ENCODE measurements around the gene CDC42BPB.
"Not testable (repeated sequence)": the region's sequence is repeated elsewhere in the genome, so short reads cannot be mapped to it uniquely, and the experiment has no call there.

Gene CDC42BPB

DNA sequence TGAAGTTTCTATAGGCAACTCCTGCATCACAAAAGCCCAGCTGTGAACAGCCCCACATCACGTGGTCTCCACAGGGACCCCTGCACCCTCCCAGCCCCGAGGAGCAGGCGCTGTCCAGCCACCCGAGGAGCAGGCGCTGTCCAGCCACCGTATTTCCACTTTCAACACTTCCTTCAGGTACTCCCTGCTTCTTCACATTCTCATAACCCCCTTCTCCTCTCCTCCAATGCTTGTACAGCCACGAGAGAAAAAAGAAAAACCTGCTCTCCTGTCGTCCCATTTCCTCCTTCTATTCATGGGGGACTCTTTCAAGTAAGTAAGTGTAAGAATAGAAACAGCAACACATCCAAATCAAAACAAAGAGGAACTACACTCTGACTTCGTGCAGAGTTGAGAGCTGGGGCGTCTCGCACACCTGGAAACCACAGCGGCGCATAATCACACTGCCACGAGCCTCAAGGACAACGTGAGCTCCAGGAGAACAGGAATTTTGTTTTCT is 11.9 kb downstream of the CDC42BPB start:
- DNase-seq = no peak

DNA sequence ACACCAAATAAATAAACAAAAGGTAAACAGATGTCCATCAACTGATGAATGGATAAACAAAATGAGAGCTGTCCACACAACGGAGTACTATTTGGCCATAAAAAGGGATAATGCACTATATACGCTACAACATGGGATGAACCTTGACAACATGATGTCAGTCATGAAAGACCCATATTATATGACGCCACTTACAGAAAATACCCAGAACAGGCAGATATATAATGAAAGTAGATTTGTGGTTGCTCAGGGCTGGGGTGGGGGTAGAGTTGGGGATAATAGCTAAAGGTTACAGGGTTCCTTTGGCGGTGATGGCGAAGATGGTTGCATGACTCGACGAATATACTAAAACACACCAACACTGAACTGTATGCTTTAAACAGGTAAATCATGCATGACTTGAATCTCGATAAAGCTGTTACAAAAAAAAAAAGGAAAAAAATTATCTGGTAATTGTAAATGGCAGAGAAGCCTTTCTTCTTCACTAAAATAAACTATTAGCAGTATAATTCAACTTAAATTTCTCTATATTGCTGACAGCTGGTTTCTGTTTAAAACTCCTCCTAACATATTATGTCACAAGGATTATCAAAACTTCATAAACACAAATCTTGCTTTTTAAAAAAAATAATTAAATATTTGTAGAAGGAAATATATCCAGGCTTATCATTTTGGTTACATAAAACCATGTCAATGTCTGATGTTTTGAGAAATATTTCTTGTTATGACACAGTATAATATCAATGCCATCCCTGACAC is 13.9 kb downstream of the CDC42BPB start:
- no peak for DNase-seq

DNA sequence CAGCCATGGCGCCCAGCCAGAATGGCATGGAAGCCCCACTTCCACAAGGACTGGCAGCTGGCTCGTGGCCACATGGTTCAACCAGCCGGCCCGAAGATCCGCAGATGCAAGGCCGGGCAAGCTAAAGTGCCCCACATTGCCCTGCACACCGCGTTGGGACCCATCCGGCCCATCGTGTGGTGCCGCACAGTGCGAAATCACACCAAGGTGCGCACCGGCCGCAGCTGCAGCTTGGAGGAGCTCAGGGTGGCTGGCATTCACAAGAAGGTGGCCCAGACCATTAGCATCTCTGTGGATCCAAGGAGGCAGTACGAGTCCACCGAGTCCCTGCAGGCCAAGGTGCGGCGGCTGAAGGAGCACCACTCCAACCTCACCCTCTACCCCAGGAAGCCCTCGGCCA is 15.9 kb downstream of the CDC42BPB start:
- no peak for DNase-seq

DNA sequence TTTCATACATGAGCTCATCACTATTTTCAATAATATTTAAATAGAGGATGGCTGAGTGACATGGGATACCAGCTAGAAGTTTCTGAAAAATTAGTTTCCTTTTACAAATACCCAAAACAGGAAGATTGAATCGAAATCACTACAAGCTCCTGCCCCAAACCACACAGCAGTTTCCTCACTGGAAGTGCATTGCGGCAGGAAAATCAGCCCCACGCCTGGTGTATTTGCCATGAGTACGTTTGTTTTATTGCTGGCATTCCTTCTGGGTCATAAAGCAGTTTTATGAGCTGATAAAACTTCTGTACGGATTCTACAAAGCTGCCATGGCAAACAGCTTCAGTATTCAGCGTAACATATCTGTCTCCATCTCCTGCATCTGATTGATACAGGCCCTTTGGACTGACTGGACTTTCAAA is 23.7 kb downstream of the CDC42BPB start:
- DNase-seq = no peak

DNA sequence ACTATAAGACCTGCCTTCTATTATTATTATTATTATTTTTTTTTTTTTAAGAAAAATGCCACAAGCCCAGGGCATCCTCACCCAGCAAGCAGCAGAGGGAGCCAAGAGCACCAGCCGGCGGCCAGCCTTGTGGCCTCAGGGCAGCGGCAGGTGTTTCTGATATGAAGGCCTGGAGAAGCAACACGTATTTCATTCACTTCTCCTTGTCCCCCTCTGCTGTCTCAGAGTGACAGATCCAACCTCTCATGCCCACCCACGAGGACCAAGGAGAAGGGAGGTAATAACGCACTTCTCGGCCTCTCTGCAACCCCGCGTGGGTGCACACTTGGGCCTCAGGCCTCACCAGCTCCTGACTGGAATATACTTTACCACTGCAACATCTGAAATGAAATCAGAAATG is 25.4 kb downstream of the CDC42BPB start:
- DNase-seq = no peak

DNA sequence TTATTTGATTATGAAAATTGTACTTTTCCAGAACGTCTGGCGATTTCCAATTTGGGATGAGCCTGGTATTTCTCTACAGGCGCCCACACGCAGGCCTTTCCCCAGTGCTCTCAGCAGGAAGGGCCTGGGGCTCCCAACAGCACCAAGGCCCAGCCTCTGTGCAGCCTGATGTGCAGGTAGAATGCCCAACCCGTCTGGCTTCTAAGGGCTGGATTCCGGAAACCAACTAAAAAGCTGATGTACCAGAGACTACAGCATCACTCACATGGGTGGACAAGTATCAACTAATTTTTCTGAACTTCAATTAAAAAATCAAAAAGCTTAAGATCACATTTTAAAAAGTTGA is 25.8 kb downstream of the CDC42BPB start:
- DNase-seq = no peak

DNA sequence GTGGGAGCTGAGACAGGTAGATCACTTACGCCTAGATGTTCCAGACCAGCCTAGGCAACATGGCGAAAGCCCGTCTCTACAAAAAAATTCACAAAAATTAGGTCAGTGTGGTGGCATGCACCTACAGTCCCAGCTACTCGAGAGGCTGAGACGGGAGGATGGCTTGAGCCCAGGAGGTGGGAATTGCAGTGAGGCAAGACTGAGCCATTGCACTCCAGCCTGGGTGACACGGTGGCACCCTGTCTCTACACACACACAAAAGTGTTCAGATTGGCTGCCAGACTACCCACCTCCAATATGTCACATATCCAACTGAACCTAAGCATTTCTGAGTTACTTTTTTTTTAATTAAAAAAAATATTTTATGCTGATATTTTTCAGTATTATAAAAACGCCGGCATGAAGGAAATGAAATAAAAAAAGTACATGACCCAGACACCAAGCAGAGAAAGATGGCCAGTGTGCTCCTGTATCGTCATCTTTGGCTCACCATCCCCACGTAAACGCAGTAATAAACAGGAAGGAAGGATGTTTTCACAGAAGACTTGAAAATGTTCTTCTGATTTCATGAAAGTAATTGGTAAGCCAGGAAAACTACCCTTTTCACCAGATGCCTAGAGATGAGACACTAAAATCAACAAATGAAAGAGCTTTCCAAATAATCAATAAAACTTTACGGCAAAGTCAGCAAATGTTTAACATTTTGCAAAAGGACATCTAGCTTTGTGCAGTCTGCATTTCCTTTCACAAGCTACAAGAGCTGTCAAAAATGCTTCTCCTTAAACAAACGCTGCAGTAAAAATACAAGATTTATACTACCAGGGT is 26.4 kb downstream of the CDC42BPB start:
- DNase-seq = no peak

DNA sequence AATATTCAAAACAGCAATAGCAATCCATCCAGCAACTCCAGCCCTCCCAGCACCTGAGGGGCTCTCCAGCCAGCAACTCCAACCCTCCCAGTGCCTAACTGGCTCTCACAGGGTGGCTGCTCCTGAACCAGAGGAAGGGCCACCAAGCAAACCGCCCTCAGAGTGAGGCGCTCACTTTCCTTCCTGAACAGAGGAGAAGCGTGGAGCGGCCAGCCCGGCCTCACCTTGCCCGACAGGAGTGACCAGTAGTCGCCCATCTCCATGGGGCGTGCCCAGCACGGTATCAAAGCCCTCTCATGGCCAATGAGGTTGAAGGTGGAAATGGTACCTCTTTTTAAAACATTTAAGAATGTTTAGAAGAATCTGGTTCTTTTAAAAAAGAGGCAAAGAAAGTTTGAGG is 27.4 kb downstream of the CDC42BPB start:
- DNase-seq = no peak

DNA sequence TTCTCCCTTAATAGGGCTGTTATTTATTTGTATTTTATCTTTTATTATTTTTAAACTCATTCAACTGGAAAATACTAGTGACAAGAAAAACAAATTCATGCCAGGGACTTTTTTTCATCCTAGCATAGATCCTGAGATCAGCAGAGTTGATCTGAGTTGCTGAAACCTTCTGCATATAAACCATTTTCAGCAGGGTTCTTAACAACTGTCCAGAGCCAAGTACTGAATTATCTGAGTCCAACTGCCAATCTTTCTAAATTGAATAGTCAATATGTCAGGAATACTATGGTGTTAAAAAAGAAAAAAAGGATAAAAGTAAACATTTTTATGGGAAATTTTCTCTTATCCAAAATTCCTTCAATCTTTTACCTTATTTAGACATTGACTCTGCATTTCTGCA is 28.6 kb downstream of the CDC42BPB start:
- DNase-seq = no peak

DNA sequence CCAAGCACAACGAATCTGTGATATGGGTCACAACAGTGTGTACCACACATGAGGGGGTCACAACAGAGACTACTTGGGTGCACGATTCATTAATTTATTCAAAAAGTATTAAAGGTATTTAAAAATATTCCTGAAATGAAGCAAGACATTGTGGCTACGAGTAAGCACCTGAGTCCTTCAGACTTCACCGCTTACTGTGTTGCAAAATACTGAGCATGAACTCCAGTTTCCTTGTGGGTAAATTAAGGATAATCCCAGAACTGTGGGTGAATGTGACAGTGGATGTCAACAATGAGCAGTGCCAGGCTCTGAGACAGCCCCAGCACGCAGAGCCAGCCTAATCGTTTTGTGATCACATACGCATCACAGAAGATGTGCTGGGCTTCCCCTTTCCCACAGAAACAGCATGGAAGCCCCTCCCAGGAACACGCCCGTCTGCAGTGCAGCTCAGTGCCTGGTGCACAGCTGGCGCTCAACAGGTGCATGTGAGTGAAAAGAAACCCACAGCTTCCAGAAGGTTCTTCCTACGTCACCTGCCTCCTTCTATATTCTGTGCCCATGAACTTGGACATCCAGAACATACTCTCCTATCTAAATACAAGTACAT is 29.1 kb downstream of the CDC42BPB start:
- no peak for DNase-seq

DNA sequence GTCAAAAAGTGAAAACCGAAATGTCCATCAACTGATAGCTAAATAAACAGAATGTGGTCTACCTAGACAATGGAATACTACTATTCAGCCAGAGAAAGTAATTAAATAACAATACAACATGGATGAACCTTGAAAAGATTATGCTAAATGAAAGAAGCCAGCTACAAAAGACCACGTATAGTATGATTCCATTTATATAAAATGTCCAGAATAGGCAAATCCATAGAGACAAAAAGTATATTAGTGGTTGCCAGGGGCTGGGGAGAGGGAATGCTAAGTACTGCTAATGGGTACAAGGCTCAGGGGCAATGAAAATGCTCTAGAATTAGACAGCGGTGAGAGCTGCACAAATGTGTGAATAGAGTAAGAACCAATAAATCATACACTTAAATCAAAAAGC is 29.9 kb downstream of the CDC42BPB start:
- DNase-seq = no peak

DNA sequence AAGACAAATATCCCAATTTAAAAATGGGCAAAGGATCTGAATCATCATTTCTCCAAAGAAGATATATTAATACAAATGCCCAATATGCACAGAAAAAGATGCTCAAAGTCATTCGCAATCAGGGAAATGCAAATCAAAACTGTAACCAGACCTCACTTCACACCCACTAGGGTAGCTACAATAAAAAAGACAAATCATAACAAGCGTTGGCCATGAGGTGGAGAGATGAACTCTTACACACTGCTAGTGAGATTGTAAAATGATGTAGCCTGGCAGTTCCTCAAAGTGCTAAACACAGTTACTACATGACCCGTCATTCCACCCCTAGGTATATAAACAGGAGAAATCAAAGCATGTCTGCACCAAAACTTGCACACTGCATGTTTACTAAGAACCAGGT is 30.4 kb downstream of the CDC42BPB start:
- no peak for DNase-seq

DNA sequence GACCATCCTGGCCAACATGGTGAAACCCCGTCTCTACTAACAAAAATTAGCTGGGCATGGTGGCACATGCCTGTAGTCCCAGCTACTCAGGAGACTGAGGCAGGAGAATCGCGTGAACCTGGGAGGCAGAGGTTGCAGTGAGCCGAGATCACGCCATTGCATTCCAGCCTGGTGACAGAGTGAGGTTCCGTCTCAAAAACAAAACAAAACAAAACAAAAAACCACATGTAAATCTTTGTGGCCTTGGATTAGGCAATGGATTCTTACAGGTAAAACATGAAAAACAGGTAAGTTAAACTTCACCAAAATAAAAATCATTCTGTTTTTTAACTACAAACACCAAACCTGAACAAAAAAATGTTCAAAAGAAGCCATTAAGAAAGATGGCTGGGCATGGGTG is 31.2 kb downstream of the CDC42BPB start:
- not testable (repeated sequence) for DNase-seq

DNA sequence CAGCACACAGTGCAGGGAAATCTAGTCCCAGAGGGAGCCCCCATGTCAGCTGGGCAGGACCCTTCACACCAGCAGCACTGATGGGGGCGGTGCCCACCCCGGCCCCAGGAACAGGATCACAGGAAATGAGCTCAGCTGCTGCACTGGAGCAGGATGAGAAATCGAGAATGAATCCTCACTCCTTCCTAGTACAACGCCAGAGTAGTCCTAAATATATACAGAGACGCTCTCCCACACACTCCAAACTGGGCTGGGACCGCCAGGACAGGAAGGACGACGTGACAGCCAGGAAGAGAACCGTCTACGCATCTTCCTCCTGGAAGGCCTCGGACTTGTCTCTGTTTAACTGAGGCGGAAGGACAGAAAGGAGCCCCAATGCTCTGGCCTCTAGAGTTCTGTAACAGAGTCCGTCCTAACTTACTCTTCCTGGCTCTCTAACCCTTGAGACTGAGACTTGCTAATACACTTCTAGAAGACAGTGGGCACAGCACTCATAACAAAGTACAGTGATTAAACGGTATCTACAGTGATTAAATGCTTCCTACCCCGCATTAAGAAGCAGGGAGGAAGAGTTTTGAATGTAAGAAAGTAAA is 33.4 kb downstream of the CDC42BPB start:
- no peak for DNase-seq

DNA sequence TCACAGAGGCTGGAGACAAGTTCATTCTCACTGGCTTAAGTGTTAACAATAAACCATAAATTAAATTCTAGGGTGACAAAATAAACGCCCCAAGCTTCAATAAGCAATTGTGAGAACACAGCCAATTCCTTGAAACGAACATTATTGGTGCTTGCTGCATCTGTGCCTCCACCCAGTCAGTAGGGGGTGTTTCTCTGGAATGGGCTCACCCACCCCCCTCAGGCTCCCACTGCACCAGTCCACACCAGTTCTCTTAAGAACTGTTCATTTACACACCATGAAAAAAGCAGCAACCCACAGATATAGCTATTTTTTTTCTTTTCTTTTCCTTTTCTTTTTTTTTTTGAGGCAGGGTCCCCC is 34.7 kb downstream of the CDC42BPB start:
- DNase-seq = no peak

DNA sequence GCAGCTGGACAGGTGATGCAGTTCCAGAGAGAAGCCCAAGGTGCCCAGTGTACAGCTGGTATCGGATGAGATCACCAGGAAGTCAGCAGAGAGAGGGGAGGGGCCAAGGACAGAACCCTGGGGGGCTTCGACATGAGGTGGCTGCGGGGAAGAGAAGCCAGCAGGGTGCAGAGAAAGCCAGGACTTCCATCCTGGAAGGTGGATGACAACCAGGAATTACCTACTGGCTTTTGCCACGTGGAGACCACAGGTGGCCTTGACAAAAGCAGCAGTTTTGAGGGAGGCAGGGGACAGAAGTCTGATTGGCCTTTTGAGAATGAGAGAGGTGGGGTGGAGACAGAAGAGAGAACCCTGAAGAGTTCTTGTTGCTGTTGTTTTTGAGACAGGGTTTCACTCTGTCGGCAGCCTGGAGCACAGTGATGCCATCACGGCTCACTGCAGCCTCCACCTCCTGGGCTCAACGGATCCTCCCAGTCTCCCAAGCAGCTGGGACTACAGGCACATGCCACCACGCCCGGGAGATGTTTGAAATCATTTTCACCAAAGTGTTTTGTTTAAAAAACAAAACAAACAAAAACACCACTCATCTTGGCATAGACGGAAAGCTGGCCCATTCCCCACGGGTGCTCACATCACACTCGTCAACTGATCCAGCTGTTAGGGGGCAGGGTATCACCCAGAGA is 35.2 kb downstream of the CDC42BPB start:
- peak; percentile 88 for DNase-seq

DNA sequence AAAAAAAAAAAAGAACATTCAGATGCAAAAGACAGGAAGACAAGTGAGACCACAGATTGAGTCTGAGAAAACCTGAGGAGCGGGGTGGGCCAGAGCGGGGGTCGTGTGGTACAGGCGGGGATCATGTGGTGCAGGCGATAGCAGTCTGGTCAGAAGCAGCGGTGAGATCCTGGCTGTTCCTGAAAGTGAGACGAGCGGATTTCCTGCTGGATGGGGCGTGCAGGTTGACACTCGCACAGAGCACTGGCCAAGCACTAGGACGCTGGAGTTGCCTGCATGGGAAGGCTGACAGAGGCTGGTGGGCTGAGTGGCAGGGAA is 35.7 kb downstream of the CDC42BPB start:
- DNase-seq = no peak

DNA sequence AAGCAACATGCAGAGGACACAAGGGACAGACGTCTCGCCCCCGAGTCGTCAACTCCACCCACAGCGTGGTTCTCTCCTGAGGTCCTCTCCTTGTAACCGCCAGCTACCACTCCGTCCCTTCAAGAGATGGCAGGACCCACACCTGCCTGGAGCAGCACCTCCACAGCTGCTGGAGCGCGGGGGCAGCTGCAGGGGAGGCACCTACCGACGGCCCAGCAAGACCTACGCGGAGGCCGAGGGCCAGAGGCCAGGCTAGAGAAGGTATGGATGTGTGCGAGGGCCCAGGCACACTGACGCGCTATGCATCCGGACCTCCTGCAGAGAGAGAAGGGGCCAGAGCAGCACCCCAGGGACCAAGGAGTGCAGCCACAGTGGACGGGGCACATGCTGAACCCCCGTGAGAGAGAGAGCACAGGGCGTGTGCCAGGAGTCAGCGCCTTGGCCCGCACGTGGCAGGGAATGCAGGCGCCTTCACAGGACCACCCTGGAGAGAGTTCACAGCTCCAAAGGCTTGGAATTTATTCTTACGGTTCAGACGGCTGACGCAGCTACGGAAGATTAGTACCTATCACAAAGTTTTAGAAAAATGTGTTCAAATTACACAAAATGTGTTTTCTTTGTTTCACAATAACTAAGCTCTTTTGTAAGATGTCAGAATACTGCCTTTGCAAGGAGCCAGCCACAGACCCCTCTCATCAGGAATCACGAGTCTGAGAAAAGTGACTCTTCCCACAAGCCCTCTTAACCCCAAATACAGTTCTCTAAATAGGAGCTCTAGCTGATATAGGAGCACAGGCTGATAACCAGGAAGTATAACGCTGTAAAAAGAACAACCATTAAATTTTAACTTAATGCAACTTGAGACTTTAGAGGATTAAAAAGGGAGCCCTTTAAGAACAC is 36.8 kb downstream of the CDC42BPB start:
- DNase-seq = no peak

DNA sequence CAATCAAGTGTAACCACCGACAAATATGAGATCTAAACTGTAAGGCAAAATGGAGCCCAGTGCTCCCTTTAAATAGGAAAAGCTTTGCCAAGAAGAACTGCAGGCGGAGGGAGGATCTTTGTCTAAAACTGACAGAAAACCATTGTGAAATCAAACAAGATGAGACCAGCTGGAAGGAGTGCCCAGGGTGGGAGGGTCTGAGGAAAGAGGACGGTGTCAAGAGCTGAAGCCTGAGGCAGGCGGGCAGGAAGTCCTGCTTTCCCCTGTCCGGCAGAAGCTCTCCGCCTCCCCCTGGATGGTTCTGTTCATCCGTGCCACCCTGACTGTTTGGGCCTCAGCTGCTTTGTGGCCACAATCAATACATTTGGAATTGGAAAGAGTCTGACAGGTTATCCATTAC is 37.5 kb downstream of the CDC42BPB start:
- DNase-seq = no peak

DNA sequence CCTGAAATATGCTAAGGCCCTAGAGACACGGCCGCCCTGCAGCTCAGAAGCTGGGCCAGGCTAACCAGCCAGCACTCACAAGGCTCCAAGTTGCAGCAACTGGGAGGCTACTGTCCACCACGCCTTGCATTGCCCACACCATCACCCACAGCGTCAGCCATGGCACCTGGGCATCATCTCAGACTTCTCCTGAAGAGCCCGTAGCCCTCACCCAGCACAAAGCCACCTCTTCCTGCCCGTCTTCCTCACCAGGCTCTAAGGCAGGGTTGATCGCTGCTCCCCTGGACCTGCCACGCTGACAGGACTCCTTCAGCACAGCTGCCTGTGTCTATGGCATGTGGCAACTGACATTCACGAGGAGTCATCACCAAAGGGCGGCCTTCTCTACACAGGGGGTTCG is 38.1 kb downstream of the CDC42BPB start:
- DNase-seq = no peak

DNA sequence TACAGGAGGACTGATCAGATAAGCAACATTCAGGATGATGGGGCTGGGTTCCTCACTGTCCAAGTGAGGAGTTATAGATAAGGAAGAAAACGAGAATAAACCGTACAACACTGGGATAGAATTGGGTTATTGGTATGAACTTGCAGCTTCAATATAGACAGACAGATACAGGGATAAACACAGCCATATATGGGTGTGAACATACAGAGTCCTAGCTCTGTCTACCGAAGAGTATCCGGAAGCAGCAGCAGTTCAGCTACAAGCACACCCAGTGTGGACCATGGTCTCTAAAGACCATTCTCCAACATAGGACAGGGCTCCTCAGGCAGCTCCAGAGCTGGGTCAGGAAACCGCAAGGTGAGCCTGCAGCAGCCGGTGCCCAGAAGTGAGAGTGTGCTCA is 40.8 kb downstream of the CDC42BPB start:
- no peak for DNase-seq

DNA sequence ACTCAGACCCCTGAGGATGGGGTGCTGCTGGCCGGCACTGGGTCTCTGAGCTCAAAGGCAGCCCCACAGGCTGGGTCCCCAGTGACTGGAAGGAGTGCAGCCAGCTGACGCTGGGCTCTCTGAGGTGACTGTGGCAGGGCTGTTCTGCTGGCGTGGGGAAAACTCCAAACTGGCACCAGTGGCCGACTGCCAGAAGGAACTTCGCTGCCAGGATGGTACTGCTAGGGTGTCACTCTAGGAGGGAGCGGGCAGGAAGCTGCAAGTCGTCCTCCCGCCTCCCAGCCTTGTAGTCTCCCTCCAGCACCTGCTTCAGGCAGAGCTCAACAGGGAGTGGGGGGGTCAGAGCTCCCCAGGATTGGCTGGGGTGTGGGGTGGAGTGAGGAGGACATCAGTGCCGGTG is 41.3 kb downstream of the CDC42BPB start:
- DNase-seq = peak; percentile 24
